NCI-H345 treated with DMSO at 0.1 percent for 48 hours (cell line): ENCODE measurements around the gene ACAA2.
A peak's percentile ranks its signal among the peaks of the same experiment; 100 is the strongest.

Experiments used
- DNase-seq: peaks from one replicate; lab custom pipeline; 2025; ENCODE audit not compliant: unreplicated experiment; lab: John Stamatoyannopoulos, UW

The ACAA2 gene

DNA sequence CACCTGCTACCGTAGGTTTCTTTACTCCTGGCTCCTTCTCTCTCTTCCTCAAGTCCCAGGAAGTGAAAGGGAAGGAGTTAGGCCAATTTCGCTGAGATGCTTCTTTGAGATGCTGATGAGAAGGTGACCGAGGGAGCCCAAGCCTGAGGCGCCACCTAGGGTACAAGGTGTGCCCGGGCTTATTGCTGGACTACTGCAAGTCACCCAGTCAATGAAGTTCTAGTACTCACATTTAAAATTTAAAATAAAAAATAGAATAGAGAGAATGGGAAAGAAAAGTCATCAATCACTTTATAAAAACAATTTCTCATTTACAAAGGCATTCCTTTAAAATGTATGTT, 45.3 kb downstream of the ACAA2 start:
- peak; percentile 7 for DNase-seq

DNA sequence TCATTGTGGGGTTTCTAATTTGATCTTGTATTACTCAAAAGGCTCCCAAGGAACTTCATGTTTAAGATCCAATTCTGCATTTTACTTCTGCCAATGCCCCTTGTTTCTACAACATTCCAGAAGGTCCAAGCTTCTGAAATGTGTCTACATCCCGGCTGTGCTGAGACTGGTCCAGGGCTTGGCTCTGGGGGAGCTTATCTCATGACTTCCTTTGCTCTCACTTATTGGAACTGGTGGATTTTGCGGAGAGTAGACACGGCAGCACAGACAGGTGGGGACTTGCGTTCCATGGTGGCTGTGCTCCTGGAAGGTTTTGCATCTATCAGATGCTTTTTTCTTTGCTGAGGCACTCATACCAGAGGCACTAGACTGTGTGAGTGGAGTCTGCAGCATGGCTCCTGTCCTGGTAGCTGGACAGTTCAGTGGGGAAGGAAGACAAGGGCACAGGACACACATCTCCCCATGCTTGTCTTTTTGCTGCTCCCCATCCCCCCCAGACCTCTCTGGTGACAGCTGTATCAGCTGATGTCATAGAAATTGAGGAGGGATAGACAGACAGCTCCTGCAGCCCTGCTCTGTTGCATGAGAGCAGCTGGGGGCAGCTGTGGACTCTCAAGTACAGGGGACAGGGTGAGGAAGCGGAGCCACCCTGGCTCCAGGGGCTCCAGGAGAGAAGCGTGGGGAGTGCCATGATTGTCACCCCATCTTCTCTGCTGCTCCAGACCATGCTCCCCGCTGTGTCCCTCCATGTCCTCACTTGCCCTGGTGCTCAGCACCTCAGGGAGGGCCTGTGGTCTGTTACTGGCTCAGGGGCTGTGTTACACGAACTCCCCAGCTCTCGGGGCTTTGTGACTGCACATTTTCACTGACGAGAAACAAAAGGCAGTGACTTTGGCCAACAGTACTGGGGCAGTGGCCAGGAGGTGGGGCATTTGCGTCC, 46.0 kb downstream of the ACAA2 start:
- DNase-seq = no peak

DNA sequence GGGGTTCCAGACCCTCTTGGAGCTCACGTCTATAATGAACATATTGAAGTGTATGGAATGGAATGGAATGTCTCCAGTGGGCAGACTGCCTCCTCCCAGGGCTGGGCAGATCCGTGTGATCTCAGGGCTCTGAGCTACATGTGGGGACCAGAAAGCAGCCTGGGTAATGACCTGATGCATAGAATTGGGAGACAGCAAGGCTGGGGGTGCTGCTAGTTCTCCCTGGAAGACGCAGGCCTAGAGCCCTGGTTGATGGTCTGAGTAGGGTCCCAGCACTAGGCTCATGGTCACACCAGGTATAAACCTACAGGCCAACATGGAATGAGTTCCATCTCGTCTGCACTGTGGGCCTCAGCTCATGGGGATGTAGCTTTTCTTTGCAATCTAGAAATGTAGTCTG, 46.7 kb downstream of the ACAA2 start:
- no peak for DNase-seq

DNA sequence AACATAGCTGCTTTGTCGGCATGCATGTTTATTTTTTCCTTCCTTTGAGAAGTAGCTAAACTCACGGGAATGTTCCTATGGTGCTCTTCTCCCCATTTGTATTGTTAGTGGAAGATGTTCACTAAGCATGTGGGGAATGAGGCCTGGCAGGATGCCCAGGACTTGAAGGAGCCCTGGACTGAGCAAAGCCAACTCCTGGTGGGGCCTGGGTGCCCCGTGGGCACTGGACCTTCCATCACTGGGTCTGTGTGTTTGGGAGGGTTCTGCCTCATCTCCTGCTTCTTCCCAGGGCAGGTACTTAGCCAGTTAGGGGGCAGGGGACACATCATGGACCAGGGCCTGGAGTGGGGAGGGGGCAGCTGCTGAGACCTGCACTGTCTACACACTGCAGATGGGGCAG, 49.3 kb downstream of the ACAA2 start:
- DNase-seq = no peak

DNA sequence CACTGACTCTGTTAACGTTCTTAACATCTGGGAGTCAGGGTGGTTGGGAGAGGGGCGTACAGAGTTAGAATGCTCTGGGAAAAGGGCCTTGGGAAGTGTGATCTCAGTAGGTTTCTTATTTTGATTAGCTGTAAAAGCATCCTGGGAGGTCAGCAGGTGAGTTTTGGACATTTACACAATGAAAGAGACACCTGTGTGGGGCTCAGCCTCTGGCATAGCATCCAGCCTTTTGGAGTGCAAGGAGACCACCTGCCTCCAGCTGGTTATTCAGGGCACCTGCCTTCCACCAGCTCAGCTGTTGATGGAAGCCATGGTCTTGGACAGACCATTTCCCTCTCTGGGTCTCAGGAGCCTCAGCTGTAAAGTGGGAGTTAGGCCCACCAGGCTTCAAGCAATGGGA, 49.7 kb downstream of the ACAA2 start:
- no peak for DNase-seq

DNA sequence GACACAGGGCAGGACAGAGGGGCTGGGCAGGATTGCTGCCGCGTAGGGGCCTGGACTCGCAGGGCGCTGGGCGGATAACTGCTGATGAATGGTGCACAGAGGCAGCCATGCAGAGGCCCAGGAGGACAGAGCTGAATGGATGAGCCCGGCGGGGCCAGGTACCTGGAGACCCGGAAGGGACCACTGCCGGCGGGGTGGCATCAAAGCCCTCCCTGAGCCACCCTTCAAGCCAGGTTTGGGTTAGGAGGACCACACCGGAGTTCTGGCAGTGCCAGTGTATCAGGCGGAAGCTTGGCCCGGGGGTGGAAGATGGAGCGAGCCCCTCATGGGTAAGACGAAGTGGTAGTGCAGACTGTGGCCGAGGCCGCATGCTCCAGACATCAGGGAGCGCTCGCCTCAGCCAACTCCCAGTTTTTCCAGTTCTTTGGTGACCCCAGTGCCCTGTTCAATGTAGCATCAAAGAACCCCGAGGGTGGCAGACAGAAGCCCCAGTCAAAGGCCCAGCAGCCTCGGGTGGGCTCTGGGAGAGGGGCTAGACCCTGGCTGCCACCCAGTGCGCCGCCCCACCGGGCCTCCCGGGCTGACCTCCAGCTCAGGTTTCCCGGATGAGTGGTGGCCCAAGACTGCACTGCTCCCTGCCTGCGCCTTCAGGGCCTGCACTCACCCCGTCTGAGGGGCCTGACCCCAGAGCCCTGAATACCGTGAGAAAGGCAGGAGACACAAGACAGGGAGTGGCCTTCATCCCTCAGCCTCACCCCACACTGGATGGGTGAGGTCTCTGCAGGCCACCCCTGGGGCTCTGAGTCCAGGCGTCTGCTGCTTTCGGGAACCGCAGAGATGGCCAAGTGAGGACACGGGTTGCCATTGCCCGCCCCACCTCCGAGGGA, 50.9 kb downstream of the ACAA2 start:
- DNase-seq = no peak

DNA sequence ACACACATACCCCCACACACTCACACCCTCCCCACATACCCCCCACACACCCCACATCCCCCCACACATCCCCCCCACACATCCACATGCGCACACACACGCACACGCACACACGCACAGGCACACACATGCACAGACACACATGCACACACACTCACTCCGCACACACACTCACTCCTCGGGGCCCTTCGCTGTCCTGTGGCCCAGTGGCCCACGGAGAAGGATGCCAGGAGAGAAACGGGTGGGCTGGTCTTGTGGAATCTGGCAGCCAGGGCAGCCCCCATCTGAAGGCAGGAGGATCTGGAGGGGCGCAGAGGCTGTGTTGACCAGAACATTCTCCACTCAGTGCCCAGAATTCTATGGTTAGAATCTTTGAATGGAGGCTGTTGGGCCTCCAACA, 51.6 kb downstream of the ACAA2 start:
- no peak for DNase-seq

DNA sequence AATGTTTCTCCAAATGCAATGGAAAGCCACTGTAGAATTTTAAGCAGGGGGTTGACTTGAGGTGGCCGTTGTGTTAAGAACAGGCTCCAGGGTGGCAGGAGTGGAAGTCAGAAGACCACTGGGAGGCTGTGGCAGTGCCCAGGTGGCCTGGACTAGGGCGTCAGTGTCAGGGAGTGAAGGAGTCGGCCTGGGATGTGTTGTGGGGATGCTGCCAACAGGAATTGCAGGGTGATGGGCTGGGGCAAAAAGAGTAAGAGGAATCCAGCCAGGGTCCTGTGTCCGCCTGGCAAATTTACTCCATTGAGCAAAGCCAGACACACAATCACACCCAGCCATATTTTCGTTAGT, 55.1 kb downstream of the ACAA2 start:
- no peak for DNase-seq

DNA sequence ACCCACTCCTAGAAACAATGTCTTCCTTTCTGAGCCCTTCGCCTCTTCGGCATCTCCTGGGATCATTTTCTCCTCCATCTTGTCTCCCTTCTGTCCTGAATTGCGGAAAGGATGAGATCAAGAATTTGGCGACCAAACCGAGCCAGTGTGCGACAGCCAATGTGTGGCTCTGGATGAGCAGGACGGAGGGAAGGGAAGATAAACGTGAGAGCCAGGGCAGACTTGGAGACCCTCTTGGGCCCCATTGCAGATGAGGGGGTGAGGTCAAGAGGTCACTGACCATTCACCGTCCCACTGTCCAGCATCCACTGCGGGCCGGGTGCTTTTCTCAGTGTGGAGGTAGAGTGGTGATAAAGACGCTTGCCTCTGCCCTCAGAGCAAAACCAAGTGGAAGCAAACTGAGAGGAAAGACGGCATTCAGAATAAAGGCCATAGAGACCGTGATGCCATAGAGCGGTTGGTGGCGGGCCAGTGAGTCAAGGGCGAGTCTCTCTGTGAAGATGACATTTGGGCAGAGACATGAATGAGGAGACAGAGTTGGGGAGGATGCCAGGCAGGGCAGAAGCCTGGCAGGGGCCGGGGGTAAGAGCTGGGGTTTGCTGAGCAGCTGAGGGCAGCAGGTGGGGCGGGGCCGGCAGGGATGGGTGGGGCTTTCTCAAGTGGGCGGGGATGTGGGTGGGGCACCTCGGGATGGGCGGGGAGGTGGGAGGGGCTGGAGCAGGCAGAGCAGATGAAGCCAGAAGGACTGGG, 55.6 kb downstream of the ACAA2 start:
- DNase-seq = no peak

DNA sequence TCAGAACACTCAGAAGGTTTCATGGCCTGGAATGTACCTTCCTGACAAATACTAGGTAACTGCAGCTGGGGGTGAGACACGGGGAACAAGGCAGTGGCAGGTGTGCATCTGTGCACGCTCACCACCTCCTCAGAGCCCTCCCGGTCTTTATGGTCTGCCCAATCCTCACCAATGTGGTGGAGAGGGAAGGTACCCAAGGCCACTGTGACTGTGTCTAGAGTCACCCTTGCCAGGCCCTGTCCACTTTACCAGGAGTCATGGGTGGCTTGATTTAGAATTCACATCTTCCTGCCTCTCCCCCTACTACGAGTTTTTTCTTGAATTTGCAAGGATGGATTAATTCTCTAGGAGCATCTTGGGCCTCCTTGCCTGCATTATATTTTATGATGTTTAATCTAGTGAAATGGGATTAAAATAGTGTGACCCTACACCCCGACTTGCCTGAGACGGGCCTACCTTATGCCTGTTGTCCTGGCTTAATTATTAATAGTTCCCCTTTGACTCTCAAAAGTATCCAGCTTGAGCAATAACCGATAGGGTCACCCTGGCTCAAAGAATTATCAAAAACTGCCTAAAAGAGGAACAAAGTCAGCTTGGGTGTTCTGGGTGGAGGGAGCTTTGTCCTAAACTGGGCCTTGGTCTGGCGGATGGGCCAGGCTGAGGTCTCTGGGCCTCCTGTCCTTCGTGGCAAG, 56.5 kb downstream of the ACAA2 start:
- DNase-seq = no peak

DNA sequence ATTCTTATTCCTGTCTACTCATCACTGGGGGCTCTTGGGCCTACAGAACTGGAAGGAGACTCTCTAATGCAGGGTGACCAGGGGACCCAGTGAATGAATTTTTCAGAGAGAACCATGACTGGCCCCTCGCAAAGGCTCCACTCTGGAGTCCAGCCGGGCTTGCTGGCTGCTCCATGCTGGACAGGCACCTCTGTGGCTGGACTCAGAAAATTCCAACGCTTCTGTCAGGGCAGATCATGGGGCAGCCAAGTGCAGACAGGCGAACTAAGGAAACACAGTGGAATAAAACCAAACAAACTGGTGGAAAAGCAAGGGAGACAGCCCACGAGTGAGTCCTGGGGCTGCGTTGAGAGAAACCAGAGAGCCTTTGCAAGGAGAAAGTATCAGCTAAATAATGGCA, 57.2 kb downstream of the ACAA2 start:
- DNase-seq = no peak

DNA sequence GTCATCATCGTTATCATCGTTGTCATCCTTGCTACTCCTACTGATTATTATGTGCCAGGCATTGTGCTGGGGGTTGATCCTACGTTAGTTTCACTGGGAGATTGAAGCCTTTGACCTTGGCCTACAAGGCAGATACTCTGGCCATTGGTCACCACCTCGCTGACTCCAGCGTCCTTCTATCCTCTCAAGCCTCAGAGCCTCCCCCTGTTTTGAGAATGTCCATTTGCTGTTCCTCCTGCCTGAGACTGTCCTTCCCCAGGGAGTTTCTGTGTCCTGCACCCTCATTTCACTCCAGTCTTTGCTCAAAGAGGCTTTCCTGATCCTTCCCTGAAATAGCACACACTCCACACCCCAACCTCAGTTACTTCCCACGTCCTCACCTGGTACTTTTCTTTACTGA, 57.8 kb downstream of the ACAA2 start:
- no peak for DNase-seq

DNA sequence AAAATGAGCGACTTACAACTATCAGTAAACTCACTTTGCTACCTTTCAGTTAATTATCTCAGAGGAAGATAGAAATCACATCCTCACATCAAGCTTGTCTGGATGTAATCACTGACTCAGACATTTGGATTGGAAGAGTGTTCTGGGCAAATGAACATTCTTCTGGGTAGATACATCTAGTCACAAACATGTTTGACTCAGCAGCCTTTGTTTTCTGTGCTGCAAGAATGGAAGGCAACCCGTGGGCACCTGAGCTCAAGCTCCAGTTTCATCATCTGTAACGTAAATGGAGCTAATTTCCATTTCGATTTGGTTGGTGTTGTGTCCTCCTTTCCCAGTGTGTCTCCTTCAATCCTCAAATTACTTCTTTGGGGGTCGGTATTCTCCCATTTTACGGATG, 58.5 kb downstream of the ACAA2 start:
- no peak for DNase-seq

DNA sequence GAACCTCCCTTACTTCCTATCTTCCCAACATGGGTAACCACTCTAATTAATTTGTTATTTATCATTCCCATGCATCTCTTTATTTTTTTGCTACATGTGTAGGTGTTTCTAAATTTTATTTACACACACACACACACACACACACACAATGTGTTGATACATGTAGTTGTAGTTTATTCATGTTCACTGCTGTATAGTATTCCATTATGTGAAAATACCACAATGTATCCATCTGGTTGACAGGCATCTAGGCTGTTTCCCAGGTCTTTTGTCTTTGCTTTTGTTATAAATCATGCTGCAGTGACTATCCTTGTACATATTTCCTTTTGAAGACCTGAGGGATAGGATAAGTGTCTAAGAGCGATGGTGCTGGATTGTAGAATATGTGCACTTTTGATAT, 59.7 kb downstream of the ACAA2 start:
- no peak for DNase-seq

DNA sequence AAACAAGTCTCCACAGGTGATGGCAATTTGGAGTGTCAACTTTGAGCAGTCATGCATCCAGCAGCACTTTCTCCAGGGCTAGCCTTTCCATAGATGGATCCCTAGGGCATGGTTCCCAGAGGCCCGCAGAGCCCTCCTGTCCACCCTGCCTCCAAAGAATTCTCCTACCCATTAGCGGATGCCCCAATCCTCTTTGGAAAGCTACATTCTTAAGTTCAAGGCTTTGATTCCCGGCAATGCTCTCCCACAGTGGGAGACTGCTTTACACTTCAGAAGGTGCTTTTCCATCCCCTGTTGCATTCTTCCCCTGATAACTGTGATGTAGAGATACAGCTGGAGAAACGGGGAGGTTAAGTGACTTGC, 61.3 kb downstream of the ACAA2 start:
- no peak for DNase-seq

DNA sequence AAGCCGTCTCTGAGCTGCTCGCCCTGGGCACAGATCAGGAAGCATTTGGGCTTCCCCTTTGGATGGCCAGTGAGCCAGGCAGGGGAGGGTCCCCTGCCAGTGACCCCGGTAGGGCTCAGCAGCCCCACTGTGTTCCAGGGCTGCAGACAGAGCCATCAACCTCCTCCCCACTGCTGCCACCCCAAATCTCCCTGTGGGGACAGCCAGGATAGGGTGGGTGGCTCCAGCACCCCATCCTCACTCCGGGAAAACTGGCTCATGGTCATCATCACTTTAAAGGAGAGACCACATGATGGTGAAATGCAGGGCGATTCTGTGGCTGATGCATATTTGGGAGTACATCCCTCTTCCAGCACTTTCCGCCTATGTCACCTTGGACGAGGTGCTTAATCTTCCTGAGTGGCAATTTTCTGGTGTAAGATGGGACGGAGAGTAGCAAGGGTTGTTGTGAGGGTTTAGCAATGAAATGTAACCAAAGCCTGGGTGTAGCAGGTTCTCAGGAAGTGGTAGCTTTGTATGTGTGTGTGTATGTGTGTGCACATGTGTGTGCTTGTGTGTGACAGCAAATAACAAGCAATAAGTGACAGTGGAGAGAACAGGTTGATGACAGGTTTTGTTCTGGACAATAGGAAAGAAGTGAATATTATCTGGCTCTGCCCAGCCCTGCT, 61.8 kb downstream of the ACAA2 start:
- no peak for DNase-seq

DNA sequence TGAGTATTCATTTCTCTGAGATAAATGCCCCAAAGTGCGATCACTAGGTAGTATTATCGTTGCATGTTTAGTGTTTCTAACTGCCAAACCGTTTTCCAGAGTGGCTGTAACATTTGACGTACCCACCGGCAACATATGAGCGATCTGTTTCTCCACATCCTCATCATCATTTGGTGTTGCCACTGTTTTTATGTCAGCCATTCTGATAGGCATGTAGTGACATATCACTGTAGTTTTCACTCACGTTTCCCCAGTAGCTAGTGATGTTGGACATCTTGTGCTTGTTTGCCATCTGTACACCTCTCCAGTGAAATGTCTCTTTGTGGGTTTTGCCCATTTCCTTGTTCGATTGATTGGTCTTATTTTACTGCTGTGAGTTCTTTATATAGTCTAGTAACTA, 63.8 kb downstream of the ACAA2 start:
- no peak for DNase-seq

DNA sequence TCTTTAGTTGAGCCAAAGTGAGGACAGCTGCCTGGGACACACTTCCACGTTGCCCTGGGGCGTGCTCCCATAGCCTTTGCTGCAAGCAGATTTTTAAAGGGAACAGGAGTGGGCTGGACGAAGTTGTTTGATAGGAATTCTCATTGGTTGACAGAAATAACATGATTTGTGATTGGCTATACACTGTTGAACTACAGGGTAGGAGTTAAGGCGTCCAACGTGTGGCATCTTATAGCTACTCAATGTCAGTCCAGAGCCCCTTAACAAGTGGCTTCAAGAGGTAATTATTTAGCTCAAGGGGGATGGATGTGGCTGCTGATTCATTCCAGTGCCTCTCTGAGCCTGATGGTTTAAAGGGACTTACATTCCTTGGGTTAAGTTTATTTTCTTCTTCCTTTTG, 65.5 kb downstream of the ACAA2 start:
- no peak for DNase-seq

DNA sequence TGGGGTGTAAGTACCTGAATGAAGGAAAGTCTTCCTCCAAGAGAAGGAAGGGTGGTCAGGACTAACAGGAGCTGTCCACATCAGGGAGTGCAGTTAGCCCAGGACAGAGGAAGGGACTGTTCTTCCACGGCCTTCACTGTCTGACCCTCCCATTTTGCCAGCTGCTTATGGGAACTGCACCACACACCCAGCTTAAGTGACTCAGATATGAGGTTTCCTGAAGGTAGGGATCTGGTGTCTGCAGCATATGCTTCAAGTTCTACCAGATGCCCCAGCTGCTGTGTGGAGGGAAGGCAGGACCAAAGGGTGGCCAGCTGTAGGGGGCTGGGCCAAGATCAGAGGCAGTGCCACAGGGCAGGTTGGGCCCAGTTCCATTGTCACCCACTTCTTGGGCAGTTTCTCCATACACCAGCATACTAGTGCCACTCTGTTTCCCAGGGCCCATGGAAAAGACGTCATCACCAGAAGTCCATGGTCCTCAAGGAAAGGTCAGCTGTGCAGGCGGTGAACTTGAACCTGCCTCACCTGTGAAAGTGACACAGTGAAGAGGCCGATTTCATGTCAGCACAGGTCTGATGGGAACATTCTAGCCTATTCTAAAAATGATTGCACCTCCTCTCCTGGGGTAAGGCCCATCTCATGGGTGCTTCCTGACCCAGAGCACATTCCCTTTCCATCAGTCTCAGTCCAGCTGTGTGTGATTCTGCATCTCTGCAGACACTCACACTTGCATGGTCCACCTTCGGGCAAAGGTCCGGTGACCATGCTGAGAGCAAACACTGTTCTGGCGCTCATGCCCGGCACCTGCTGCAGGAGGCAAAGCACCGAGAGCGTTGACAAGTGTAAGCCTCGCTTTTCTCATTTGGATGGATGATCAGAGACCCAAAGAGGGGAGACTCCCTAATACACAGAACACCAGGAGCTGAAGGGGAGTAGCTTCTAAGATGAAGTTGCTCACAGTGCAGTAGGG, 68.0 kb downstream of the ACAA2 start:
- no peak for DNase-seq
